Esophagus muscularis mucosa (tissue), 4 donors: ENCODE measurements around the gene GAS6. TPM values are rescaled to one million over a fixed set of nuclear protein-coding genes. Genes with fewer than 3 reads are reported as not detected.

Experiments used
- DNase-seq: peaks from one replicate; pipeline ENCODE4 v3.0.0-alpha.2; 2017; ENCODE audit errors: extremely low spot score
- H3K27ac ChIP-seq, 4 donors: fragments of 200-600 bp; sonication (generic); replicated peaks in 1 of 4; 1 replicate in 3 of 4; 2 replicates in 1 of 4; pipeline ENCODE4 v1.5.1; 2016 to 2019; ENCODE audit warnings: mild to moderate bottlenecking in 1 of 4
- H3K27me3 ChIP-seq, 4 donors: fragments of 200-600 bp; sonication (generic); one replicate each; pipeline versions ENCODE4 v1.5.1 to v1.6.0; 2016 to 2019
- H3K36me3 ChIP-seq, 4 donors: fragments of 200-600 bp; sonication (generic); one replicate each; pipeline ENCODE4 v1.5.1; 2016 to 2019
- H3K4me1 ChIP-seq, 4 donors: fragments of 200-600 bp; sonication (generic); one replicate each; pipeline ENCODE4 v1.5.1; 2016 to 2019
- H3K4me3 ChIP-seq, 4 donors: fragments of 200-600 bp; sonication (generic); 1 replicate in 2 of 4; 2 replicates in 2 of 4; pipeline ENCODE4 v1.5.1; 2016 to 2019; ENCODE audit warnings: mild to moderate bottlenecking in 4 of 4, moderate library complexity in 1 of 4
- H3K9me3 ChIP-seq, 4 donors: fragments of 200-600 bp; sonication (generic); 1 replicate in 3 of 4; 2 replicates in 1 of 4; pipeline ENCODE4 v1.5.1; 2016 to 2019
- CTCF ChIP-seq, 3 experiments: fragments of 200-600 bp in 2 of 3; fragments of 450-650 bp in 1 of 3; sonication (generic) in 2 of 3; IDR thresholded peaks; one replicate each; pipeline ENCODE4 v1.5.1; 2017 to 2019; ENCODE audit warnings: antibody characterized with exemption in 3 of 3, mild to moderate bottlenecking in 2 of 3, moderate library complexity in 1 of 3
- EP300 ChIP-seq: sonication (generic); formaldehyde crosslinking; IDR thresholded peaks from one replicate; pipeline ENCODE4 v1.6.1; 2017; ENCODE audit warnings: antibody characterized with exemption
- POLR2A ChIP-seq: fragments of 450-650 bp; IDR thresholded peaks from one replicate; pipeline ENCODE4 v1.6.1; 2017; ENCODE audit warnings: antibody characterized with exemption, moderate library complexity, mild to moderate bottlenecking, low read depth
- POLR2AphosphoS5 ChIP-seq, 2 donors: sonication (generic); formaldehyde crosslinking; IDR thresholded peaks; one replicate each; pipeline ENCODE4 v1.6.1; 2017; ENCODE audit warnings: antibody characterized with exemption in 2 of 2
- WGBS: methylation state at CpG from one replicate; pipeline ENCODE4 v1.1.5; 2018; 5-methylcytosine and 5-hydroxymethylcytosine counted together
- intact Hi-C: fragments of 100-400 bp; cut with DNase I; formaldehyde crosslinking; loops from one replicate; pipeline ENCODE4 v1.15.1; 2023
- total RNA-seq, 4 donors: library from RNA; depleted of rRNA; stranded (reverse); fragments of >200 nt; gene quantifications; one replicate each; pipeline versions ENCODE4 v1.1.0 to v1.2.1, GENCODE V29; 2016

GAS6 gene
- total RNA-seq, 4 donors from 2014 or later = 241 to 459 (median 346) TPM

- Histone ChIP-seq H3K9me3 (no peaks in the 10 kb centered on the region), H3K36me3 (peaks cover 0 to 3% (median 0%) of the 10 kb centered on the region in 4 donors), H3K4me1 (peaks cover 0 to 6% (median 0%) of the 10 kb centered on the region in 4 donors), H3K27ac (no peak overlapping the region), H3K4me3 (no peak overlapping the region), H3K27me3 (no peaks in the 10 kb centered on the region)
- WGBS = 72% methylated on average over 10 of the region's 12 CpGs
- TF ChIP-seq CTCF (IDR thresholded peaks at IDR 0.05) (no peak), EP300 (no peak), POLR2A (no peak), POLR2AphosphoS5 (IDR thresholded peaks at IDR 0.05) (no peak)
- intact Hi-C loops = no loop called here
- DNase-seq = no peak
Measured at GRCh38 chr13:113787694-113788093, 76.2 kb downstream of the GAS6 start.

DNA sequence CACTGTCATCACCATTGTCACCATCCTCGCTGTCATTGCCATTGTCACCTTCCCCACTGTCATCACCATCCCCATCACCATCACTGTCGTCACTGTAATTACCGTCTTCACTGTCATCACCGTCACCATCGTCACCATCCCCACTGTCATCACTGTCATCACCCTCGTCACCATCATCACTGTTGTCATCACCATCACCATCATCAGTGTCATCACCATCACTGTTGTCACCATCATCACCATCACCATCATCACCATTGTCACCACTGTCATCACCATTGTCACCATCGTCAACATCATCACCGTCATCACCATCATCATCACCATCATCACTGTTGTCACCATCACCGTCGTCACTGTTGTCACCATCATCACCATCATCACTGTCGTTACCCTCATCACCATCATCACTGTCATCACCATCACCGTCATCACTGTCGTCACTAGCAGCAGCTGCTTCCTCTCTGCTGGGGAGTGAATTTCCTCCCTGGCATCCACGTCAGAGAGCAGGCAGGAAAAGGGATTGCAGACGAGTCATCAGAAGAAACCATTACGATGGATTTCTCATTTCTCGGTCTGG, 77.5 kb downstream of the GAS6 start:
- no peak for TF ChIP-seq CTCF (IDR thresholded peaks at IDR 0.05)
- TF ChIP-seq POLR2AphosphoS5 (IDR thresholded peaks at IDR 0.05) = no peak
- H3K9me3 ChIP-seq = no peaks in the 10 kb centered on the region
- peaks cover 0 to 3% (median 0%) of the 10 kb centered on the region in 4 donors for H3K36me3 ChIP-seq
- no peak overlapping the region for H3K4me3 ChIP-seq
- intact Hi-C loops = no loop called here
- DNase-seq = no peak
- H3K27ac ChIP-seq = no peak overlapping the region
- WGBS = 71% methylated on average over 17 of the region's 17 CpGs
- H3K27me3 ChIP-seq = no peaks in the 10 kb centered on the region
- peaks cover 0 to 6% (median 0%) of the 10 kb centered on the region in 4 donors for H3K4me1 ChIP-seq

DNA sequence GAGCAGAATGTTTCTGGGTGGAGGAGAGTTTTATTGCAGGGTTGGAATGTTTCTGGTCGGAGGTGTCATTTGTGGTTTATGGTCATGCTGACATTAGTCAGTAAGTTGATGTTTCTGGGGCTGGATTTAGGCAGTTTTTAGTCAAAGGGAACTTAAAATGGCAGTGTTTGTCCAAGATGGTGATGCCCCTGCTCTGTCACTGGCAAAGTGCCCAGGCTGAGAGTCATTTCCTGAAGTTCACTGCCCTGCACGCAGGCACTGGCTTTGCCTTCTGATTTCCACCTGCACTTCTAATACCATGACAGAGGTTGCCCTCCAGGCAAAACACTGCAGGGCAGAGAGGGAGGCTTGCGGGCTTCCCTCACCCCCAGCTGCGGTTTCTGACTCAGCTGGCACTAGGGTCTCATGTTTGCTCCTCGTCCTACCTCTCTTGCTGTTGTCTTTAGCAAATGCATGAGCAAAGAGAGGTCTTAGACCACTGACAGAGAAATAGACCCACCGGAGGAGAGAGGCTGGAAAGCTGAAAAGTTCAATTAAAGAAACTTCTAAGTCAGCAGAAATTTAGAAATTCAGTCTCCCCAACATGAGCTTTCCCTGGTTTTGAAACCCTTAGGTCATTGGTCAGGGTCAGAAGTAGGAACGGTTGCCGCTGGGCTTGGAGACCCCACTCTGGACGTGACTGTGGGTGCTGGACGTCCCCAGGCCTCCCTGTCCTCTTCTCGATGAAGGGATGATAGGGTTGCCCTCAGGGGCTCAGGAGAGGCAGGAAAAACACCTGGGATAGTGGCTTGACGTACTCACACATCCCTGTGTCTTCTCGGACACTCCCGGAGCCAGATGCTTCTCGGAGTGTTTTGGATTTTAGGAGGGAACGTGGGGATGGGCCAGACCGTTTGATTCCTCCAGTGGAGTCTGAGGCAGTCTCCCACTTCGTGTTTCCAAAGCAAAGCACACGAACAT, 78.5 kb downstream of the GAS6 start:
- no peak for DNase-seq

GRCh38 chr13:113784645-113785024, 79.2 kb downstream of the GAS6 start:
- intact Hi-C loops = no loop called here
- Histone ChIP-seq H3K27ac (no peak overlapping the region), H3K4me3 (no peak overlapping the region), H3K4me1 (peaks cover 0 to 6% (median 0%) of the 10 kb centered on the region in 4 donors), H3K36me3 (peaks cover 0 to 3% (median 0%) of the 10 kb centered on the region in 4 donors), H3K27me3 (no peaks in the 10 kb centered on the region), H3K9me3 (no peaks in the 10 kb centered on the region)
- DNase-seq = no peak
- TF ChIP-seq POLR2A (no peak), POLR2AphosphoS5 (IDR thresholded peaks at IDR 0.05) (no peak), EP300 (no peak)
- 86% methylated on average over 4 of the region's 5 CpGs for WGBS

More for the DNA sequence above, 78.5 kb downstream of the GAS6 start:
- Histone ChIP-seq H3K27ac (no peak overlapping the region), H3K4me1 (peaks cover 0 to 6% (median 0%) of the 10 kb centered on the region in 4 donors), H3K9me3 (no peaks in the 10 kb centered on the region), H3K4me3 (no peak overlapping the region), H3K27me3 (no peaks in the 10 kb centered on the region), H3K36me3 (peaks cover 0 to 3% (median 0%) of the 10 kb centered on the region in 4 donors)
- TF ChIP-seq POLR2A (no peak), POLR2AphosphoS5 (IDR thresholded peaks at IDR 0.05) (no peak)
- intact Hi-C loops = no loop called here
- WGBS = 86% methylated on average over 15 of the region's 19 CpGs

- H3K4me1 ChIP-seq = peaks cover 0 to 5% (median 0%) of the 10 kb centered on the region in 4 donors
- 82% methylated on average over 10 of the region's 10 CpGs for WGBS
- H3K9me3 ChIP-seq = no peaks in the 10 kb centered on the region
- intact Hi-C loops = no loop called here
- H3K27me3 ChIP-seq = no peaks in the 10 kb centered on the region
- TF ChIP-seq POLR2A (no peak), CTCF (IDR thresholded peaks at IDR 0.05) (no peak), POLR2AphosphoS5 (IDR thresholded peaks at IDR 0.05) (no peak), EP300 (no peak)
- DNase-seq = no peak
- H3K4me3 ChIP-seq = no peak overlapping the region
- H3K27ac ChIP-seq = no peak overlapping the region
- no peaks in the 10 kb centered on the region for H3K36me3 ChIP-seq
Measured at GRCh38 chr13:113783966-113784644, 79.8 kb downstream of the GAS6 start.
